Measurements from ENCODE around the gene TAF10.

The TAF10 gene

GRCh38 chr11:6612213-6613041 lies at the start of gene TAF10:
TAF10 (minus strand) TSS chr11:6612216; CDS start chr11:6612189, 27 bp downstream.
- DNase-seq (ENCODE audit: low read depth in 2 of 2), result peak; percentile 93 to 94

GRCh38 chr11:6660712-6661111 lies 48.7 kb upstream of the TAF10 start:
- no peak for DNase-seq (ENCODE audit: low read depth in 2 of 2)

DNA sequence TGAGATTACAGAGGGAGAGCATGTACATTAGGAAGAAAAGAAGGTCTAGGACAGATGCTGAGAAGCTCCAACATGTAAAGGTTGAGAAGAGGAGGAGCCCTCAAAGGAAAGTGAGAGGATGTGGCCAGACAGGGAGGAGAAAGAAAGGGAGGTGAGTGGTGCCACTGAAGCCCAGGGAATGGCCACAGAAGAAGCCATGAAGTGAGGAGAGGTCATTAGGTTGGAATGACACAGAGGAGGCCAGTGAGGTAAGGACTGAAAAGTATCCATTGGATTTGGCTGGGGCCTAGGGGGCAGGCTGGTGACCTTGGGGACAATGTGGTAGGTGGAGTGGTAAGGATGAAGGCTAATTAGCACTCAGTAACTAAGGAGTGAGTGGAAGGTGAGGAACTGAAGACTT lies 46.6 kb upstream of the TAF10 start:
- DNase-seq (ENCODE audit: low read depth in 2 of 2), result no peak

DNA sequence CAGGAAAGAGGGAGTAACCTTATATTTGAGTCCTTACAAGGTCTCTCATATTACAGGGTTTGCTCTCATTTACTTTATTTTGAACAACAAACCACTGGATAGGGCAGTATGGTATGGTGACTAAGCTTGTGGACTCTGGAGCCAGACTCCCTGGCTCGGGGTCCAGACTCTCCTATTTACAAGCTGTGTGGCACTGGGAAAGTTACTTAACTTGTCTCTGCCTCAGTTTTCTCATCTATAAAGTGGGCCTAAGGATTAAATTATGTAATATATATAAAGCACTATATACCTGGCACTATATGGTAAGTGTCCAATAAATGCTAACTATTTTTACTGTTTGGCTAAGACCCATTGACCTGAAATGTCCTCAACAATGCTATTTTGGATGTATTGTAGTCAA lies 45.3 kb upstream of the TAF10 start:
- no peak for DNase-seq (ENCODE audit: low read depth in 2 of 2)

- DNase-seq (ENCODE audit: low read depth in 2 of 2), result no peak
Measured at GRCh38 chr11:6656936-6657335, 44.9 kb upstream of the TAF10 start.

DNA sequence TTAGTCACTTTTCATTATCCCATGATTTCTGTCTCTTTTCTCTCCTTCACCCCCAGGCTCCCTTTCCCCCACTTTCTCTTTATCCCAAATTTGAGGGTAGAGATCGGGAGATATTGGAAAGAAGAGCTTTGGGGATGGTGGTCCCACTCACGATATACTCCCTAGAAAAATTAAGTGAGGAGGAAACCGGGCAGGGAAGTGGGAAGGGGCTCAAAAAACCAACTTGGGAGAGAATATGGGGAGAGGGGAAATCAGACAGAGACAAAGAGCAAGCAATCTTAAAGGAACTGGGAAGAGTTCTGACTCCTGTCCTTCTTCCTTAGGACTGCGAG lies 44.5 kb upstream of the TAF10 start:
- no peak for DNase-seq (ENCODE audit: low read depth in 2 of 2)

GRCh38 chr11:6655790-6656583 lies 44.0 kb upstream of the TAF10 start, which contains the start of gene DCHS1:
DCHS1 (minus strand) TSS chr11:6655809; CDS start chr11:6641613, 14,196 bp downstream.
- no peak for DNase-seq (ENCODE audit: low read depth in 2 of 2)

DNA sequence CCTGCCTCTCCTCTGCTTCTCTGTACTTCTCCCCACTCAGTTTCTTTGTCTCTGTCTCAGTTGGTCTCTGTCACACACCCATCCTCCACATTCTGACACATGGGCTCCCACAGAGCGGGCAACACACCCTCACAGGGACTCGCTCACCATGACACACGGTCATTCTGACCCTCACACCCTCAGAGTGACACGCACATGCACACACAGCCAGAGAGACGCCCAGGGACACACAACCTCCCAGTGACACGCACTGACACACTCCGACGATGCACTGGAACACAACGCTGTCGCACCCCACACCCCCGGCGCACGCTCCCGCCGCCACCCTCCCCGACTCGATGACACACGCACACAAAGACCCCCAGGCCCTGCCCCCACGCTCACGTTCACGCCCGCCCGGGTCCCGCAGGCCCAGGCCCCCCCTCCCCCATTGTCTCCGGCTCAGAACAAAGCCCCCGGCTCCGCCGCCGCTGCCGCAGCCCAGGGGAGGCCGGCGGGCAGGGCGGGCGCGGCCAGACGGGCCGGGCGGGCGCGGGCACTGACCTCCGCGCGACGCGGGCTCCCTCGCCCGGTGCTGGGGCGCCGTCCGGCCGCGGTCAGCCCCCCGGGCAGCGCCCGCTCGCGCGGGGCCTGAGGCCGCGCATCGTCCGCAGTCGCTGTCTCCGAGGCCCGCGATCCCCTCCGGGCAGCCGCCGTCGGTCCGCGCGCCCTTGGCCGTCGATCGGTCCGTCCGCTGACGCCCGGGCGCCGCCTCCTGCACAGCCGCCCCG lies 43.2 kb upstream of the TAF10 start:
- DNase-seq (ENCODE audit: low read depth in 2 of 2), result no peak

DNA sequence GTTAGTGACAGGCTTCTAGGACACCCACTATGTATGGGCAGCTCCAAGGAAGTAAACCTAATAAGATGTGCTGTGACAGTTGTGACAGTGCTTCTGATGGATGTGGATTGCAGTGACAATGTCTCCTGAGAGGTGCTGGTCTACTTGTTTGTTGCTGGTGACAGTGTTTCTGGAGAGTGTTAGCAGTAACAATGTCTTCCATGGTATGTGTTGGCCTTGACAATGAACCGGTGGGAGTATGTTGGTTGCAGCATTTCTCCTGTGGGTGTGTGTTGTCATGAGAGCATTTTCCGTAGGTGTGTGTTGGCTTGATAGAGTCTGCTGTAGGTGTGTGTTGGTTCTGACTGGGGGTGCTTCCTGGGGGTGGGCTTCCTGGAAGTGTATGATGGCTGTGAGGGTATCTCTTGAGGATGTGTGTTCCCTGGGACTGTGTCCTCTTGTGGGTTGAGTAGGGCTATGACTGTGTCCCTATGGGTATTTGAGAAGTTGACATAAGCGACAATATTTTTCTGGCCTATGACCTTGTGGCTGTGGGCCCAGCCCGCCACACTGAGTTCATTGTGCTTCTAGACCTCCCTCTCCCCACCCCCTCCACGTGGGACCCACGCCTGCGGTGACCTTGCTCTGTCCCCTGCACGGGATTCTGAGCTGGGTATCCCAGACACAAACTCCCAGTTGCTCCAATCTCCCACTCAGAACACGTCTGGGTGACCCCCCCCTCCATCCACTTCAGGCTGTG lies 42.4 kb upstream of the TAF10 start:
- DNase-seq (ENCODE audit: low read depth in 2 of 2), result no peak

GRCh38 chr11:6653656-6654055 lies 41.6 kb upstream of the TAF10 start:
- no peak for DNase-seq (ENCODE audit: low read depth in 2 of 2)

DNA sequence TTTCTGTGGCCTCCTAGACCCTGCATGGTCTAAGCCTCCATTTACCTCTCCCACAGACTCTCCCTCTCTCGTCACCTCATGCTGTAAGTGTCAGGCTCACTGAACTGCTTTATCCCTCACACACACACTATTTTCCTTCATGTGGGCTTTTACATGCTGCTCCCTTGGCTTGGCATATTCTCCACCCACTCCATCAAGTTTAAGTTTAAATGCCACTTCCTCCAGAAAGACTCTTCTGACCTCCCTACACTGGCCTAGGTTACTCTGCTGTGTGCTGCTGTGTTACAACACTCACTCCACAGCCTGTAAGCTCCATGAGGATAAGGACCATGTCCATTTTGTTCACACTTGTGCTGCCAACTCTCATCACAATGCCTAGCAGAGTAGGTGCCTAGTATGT lies 41.1 kb upstream of the TAF10 start:
- no peak for DNase-seq (ENCODE audit: low read depth in 2 of 2)

- DNase-seq (ENCODE audit: low read depth in 2 of 2), result no peak
Measured at GRCh38 chr11:6652182-6652581, 40.2 kb upstream of the TAF10 start.

DNA sequence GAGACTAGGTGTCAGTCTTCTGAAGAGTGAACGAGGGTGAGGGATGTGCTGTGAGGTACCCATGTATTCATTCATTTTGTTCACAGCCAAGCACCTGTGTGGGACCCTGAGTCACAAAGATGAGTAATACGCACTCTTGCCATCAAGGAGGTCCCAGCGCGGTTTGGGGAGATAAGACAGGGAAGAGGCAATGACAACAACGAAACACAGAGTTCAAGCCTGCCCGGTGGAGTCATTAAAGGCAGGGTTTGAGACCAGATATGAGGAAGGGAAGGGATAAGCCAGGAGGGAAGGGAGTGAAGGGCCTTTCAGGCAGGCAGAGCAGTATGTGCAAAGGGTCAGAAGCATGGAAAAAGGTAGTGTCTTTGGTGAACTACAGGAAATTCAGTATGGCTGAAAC lies 39.0 kb upstream of the TAF10 start:
- no peak for DNase-seq (ENCODE audit: low read depth in 2 of 2)

- DNase-seq (ENCODE audit: low read depth in 2 of 2), result no peak
Measured at GRCh38 chr11:6650104-6650503, 38.1 kb upstream of the TAF10 start.

GRCh38 chr11:6648501-6648900 lies 36.5 kb upstream of the TAF10 start:
- DNase-seq (ENCODE audit: low read depth in 2 of 2), result no peak

DNA sequence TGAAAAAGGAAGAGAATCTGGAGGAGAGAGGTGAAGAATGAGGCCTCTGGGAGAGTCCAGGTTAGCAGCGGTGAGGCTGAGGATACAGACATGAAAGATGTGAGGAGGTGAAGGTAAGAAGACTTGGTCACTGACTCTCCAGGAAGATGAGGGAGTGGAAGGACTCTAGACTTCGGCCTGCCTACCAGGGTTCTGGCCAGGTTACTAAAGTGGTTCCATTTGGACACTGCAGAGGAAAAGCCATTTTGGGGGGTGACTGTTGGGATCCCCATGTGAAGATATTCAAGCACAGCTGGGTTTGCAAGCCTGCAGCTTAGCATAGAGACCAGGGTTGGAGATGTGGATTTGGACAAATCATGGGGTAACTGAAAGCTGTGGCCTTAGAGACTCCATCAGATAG lies 35.8 kb upstream of the TAF10 start:
- no peak for DNase-seq (ENCODE audit: low read depth in 2 of 2)

- DNase-seq (ENCODE audit: low read depth in 2 of 2), result peak; percentile 47
Measured at GRCh38 chr11:6646918-6647679, 35.1 kb upstream of the TAF10 start.

GRCh38 chr11:6646576-6646917 lies 34.5 kb upstream of the TAF10 start:
- peak; percentile 81 to 85 for DNase-seq (ENCODE audit: low read depth in 2 of 2)

DNA sequence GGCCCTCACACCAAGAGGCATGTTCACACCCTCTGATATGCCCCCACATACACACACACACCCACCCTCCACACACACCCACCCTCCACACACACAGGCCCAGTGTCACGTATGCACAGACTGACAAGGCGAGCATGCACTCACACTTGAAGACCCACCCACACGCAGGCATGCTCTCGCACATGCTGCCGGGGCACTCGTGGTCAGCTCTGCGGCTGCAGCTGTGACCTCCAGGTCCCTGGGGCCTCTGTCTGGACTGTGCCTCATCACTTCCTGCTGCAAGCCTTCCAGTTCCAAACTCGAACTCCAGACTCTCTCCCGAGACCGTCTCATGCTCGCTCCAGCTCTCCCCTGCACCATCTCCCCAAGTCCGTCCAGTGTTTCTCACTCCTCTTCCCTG lies 34.1 kb upstream of the TAF10 start:
- peak; percentile 20 to 28 for DNase-seq (ENCODE audit: low read depth in 2 of 2)

- no peak for DNase-seq (ENCODE audit: low read depth in 2 of 2)
Measured at GRCh38 chr11:6642957-6643356, 30.9 kb upstream of the TAF10 start.
